HG03064 (cell line): ENCODE measurements around the gene KLF2.

Source experiments
- ATAC-seq: cut with Tn5 transposase; IDR thresholded peaks from one replicate; pipeline ENCODE4 v1.9.1; 2021; ENCODE audit warnings: low read depth; ENCODE audit not compliant: unreplicated experiment

The KLF2 gene

GRCh38 chr19:16361926-16362325 is 37.3 kb downstream of the KLF2 start:
- ATAC-seq: no peak

- ATAC-seq: no peak
Observed at GRCh38 chr19:16363133-16363851, 38.7 kb downstream of the KLF2 start.

GRCh38 chr19:16363852-16364230 is 39.2 kb downstream of the KLF2 start:
- ATAC-seq: no peak

GRCh38 chr19:16364231-16364865 is 39.7 kb downstream of the KLF2 start:
- ATAC-seq: no peak

- ATAC-seq: no peak
Observed at GRCh38 chr19:16365300-16365996, 40.8 kb downstream of the KLF2 start.

- no peak for ATAC-seq
Observed at GRCh38 chr19:16366056-16366432, 41.4 kb downstream of the KLF2 start.

- no peak for ATAC-seq
Observed at GRCh38 chr19:16366433-16367260, 42.0 kb downstream of the KLF2 start.

- no peak for ATAC-seq
Observed at GRCh38 chr19:16367261-16367683, 42.6 kb downstream of the KLF2 start.

- no peak for ATAC-seq
Observed at GRCh38 chr19:16368385-16369305, 44.0 kb downstream of the KLF2 start.

GRCh38 chr19:16369306-16369663 is 44.7 kb downstream of the KLF2 start:
- no peak for ATAC-seq

- ATAC-seq: no peak
Observed at GRCh38 chr19:16369664-16370576, 45.3 kb downstream of the KLF2 start.

- no peak for ATAC-seq
Observed at GRCh38 chr19:16370641-16371391, 46.2 kb downstream of the KLF2 start.

- ATAC-seq: peak; percentile 46
Observed at GRCh38 chr19:16371540-16371986, 46.9 kb downstream of the KLF2 start.

- ATAC-seq: no peak
Observed at GRCh38 chr19:16372065-16372915, 47.7 kb downstream of the KLF2 start.

GRCh38 chr19:16373079-16373478 is 48.5 kb downstream of the KLF2 start:
- no peak for ATAC-seq

- no peak for ATAC-seq
Observed at GRCh38 chr19:16373532-16373931, 48.9 kb downstream of the KLF2 start.

GRCh38 chr19:16373989-16374388 is 49.4 kb downstream of the KLF2 start:
- ATAC-seq: no peak
